Measurements from ENCODE around the gene CEACAM19. TPM values are rescaled to one million over a fixed set of nuclear protein-coding genes. Genes with fewer than 3 reads are reported as not detected.

CEACAM19 gene
- total RNA-seq, 1 experiment from 2014 or later = 3.5 TPM

GRCh38 chr19:44707794-44708193 lies 36.5 kb downstream of the CEACAM19 start:
- Mint-ChIP-seq H3K27me3 (ENCODE audit: low read depth) (peaks cover 7% of the 10 kb centered on the region; the same call in 1 of the 2 replicates), H3K9me3 (no peaks in the 10 kb centered on the region), H3K27ac (no peak overlapping the region; a peak in 1 of 7 replicates), H3K4me3 (no peak overlapping the region), H3K36me3 (ENCODE audit: insufficient read depth in 1 of 3, low read depth in 3 of 3) (no peaks in the 10 kb centered on the region; a peak in 1 of 7 replicates), H3K4me1 (no peaks in the 10 kb centered on the region)
- DNase-seq = no peak
- H4K20me1 ChIP-seq (ENCODE audit: control insufficient read depth, insufficient read depth, insufficient read length) = no peaks in the 10 kb centered on the region
- H3K4me2 ChIP-seq (ENCODE audit: insufficient read depth, insufficient read length, low read length) = no peak overlapping the region
- H3K27me3 ChIP-seq (ENCODE audit: insufficient read depth, low read length) = no peaks in the 10 kb centered on the region
- H3T11ph ChIP-seq (ENCODE audit: low read length) = no peak overlapping the region
- H4K5ac ChIP-seq (ENCODE audit: insufficient read length, low read depth, low read length) = no peak overlapping the region
- no peaks in the 10 kb centered on the region for H3K79me1 ChIP-seq (ENCODE audit: insufficient read depth, low read depth, low read length, poor library complexity, severe bottlenecking)
- H3K14ac ChIP-seq (ENCODE audit: insufficient read depth, low read length) = no peak overlapping the region
- no peak overlapping the region for H4K91ac ChIP-seq (ENCODE audit: insufficient read length, low read depth, low read length)
- no peaks in the 10 kb centered on the region for H3K9me3 ChIP-seq (ENCODE audit: control insufficient read depth, low read depth, low read length)
- no peak overlapping the region for H3K56ac ChIP-seq (ENCODE audit: insufficient read length, low read depth, low read length)
- H3K18ac ChIP-seq (ENCODE audit: insufficient read length, low read depth, low read length) = no peak overlapping the region
- H2BK12ac ChIP-seq (ENCODE audit: insufficient read length, low read depth, low read length) = no peak overlapping the region
- no peaks in the 10 kb centered on the region for H3K4me1 ChIP-seq (ENCODE audit: insufficient read depth, low read length)
- WGBS (ENCODE audit: extremely low coverage, insufficient read length, low lambda C conversion rate) = no CpG with 5 or more reads among the region's 20 CpGs
- H2AK5ac ChIP-seq (ENCODE audit: insufficient read length, low read length) = no peak overlapping the region
- H2BK15ac ChIP-seq (ENCODE audit: low read depth, low read length) = no peak overlapping the region
- no peak overlapping the region for H2BK120ac ChIP-seq (ENCODE audit: low read depth, low read length, poor library complexity, severe bottlenecking)
- 0 out of 2 replicates have a peak, but pooled peaks cover 2% of the 10 kb centered on the region for H3K79me2 ChIP-seq (ENCODE audit: insufficient read depth, low read length)
- H3K9ac ChIP-seq (ENCODE audit: extremely low read depth, insufficient read length, low read length) = no peak overlapping the region
- H2BK5ac ChIP-seq (ENCODE audit: insufficient read length, low read length) = no peak overlapping the region
- H2BK20ac ChIP-seq (ENCODE audit: low read depth, low read length, poor library complexity, severe bottlenecking) = no peak overlapping the region
- no peak overlapping the region for H4K8ac ChIP-seq (replicated peaks; ENCODE audit: insufficient read length, low read depth, low read length)
- no peak overlapping the region for H2AFZ ChIP-seq (ENCODE audit: low read length)
- no peak for TF ChIP-seq CTCF (conservative IDR thresholded peaks at IDR 0.05)
- peaks cover 3% of the 10 kb centered on the region for H3K23me2 ChIP-seq (ENCODE audit: insufficient read length, low read depth, low read length, poor library complexity, severe bottlenecking)
- H3K23ac ChIP-seq (ENCODE audit: insufficient read length, low read depth, low read length) = no peak overlapping the region
- no peak overlapping the region for H3K4ac ChIP-seq (ENCODE audit: low read depth, low read length)
- H3K27ac ChIP-seq (ENCODE audit: insufficient read length, low read depth, low read length) = no peak overlapping the region
